CD14-positive monocyte (primary cell): ENCODE data around the gene ZNF423. TPM values are rescaled to one million over a fixed set of nuclear protein-coding genes. Genes with fewer than 3 reads are reported as not detected.

ENCODE experiments used
- DNase-seq, 3 donors: peaks; one replicate each; pipeline ENCODE4 v3.0.0-alpha.2; 2011 to 2022
- H2AFZ ChIP-seq: 2 replicates; pipeline ENCODE4 v1.6.0; 2012; ENCODE audit warnings: mild to moderate bottlenecking, low read depth, low read length, inconsistent platforms; ENCODE audit not compliant: insufficient read depth, poor library complexity, severe bottlenecking
- H3K27ac ChIP-seq, 2 donors: 1 replicate in 1 of 2; 2 replicates in 1 of 2; pipeline ENCODE4 v1.5.1; 2012 to 2013; ENCODE audit warnings: low read length in 2 of 2, control low read depth in 1 of 2, inconsistent platforms in 1 of 2, low read depth in 1 of 2, mild to moderate bottlenecking in 1 of 2
- H3K27me3 ChIP-seq, 2 donors: one replicate each; pipeline versions ENCODE4 v1.6.0 to v1.6.1; 2011 to 2013; ENCODE audit warnings: low read length in 2 of 2; ENCODE audit not compliant: control insufficient read depth in 2 of 2, insufficient read depth in 2 of 2
- H3K36me3 ChIP-seq, 2 donors: replicated peaks in 1 of 2; 1 replicate in 1 of 2; 2 replicates in 1 of 2; pipeline versions ENCODE4 v1.5.1 to v1.6.1; 2012 to 2013; ENCODE audit warnings: low read length in 2 of 2, control low read depth in 1 of 2, inconsistent platforms in 1 of 2, mild to moderate bottlenecking in 1 of 2; ENCODE audit not compliant: insufficient read depth in 2 of 2, control insufficient read depth in 1 of 2
- H3K4me1 ChIP-seq, 2 donors: 1 replicate in 1 of 2; 2 replicates in 1 of 2; pipeline versions ENCODE4 v1.5.1 to v1.6.1; 2012 to 2013; ENCODE audit warnings: low read length in 2 of 2, control low read depth in 1 of 2, inconsistent platforms in 1 of 2, mild to moderate bottlenecking in 1 of 2, moderate library complexity in 1 of 2; ENCODE audit not compliant: insufficient read depth in 2 of 2, control insufficient read depth in 1 of 2
- H3K4me2 ChIP-seq: replicated peaks from 2 replicates; pipeline ENCODE3; 2012; ENCODE audit warnings: low read length, moderate library complexity, mild to moderate bottlenecking; ENCODE audit not compliant: poor library complexity, severe bottlenecking; ENCODE audit errors: extremely low read depth
- H3K4me3 ChIP-seq, 3 experiments: fragments of 200-600 bp in 1 of 3; sonication (generic) in 1 of 3; replicated peaks in 1 of 3; 1 replicate in 2 of 3; 2 replicates in 1 of 3; pipeline ENCODE4 v1.5.1; 2011 to 2013; ENCODE audit warnings: low read length in 3 of 3, mild to moderate bottlenecking in 3 of 3, control low read depth in 2 of 3, low read depth in 2 of 3, inconsistent platforms in 1 of 3, moderate library complexity in 1 of 3
- H3K79me2 ChIP-seq: 2 replicates; pipeline ENCODE4 v1.6.0; 2012; ENCODE audit warnings: mild to moderate bottlenecking, control low read depth, inconsistent platforms, low read length, moderate library complexity; ENCODE audit not compliant: insufficient read depth
- H3K9ac ChIP-seq: 2 replicates; pipeline ENCODE4 v1.6.0; 2017; ENCODE audit warnings: low read length, mild to moderate bottlenecking; ENCODE audit not compliant: insufficient read depth, poor library complexity, severe bottlenecking
- H3K9me3 ChIP-seq, 2 donors: replicated peaks in 1 of 2; 1 replicate in 1 of 2; 2 replicates in 1 of 2; pipeline versions ENCODE4 v1.5.1 to v1.6.1; 2012 to 2013; ENCODE audit warnings: low read length in 2 of 2, control low read depth in 1 of 2; ENCODE audit not compliant: control insufficient read depth in 1 of 2, insufficient read depth in 1 of 2
- H4K20me1 ChIP-seq: 2 replicates; pipeline ENCODE4 v1.6.0; 2012; ENCODE audit warnings: mild to moderate bottlenecking, low read length, control low read depth, moderate library complexity; ENCODE audit not compliant: insufficient read depth
- H3K27ac Mint-ChIP-seq, 7 donors: one replicate each; pipeline ENCODE4 v1.8.0; 2020; ENCODE audit warnings: mild to moderate bottlenecking in 7 of 7, mixed read lengths in 7 of 7, moderate library complexity in 6 of 7, inconsistent platforms in 2 of 7
- H3K27me3 Mint-ChIP-seq, 3 donors: one replicate each; pipeline ENCODE4 v1.8.0; 2021 to 2022; ENCODE audit warnings: low read depth in 3 of 3, mild to moderate bottlenecking in 3 of 3, mixed read lengths in 3 of 3, moderate library complexity in 3 of 3, inconsistent platforms in 1 of 3
- H3K36me3 Mint-ChIP-seq, 2 donors: one replicate each; pipeline ENCODE4 v1.8.0; 2020; ENCODE audit warnings: mixed read lengths in 2 of 2, inconsistent platforms in 1 of 2, mild to moderate bottlenecking in 1 of 2
- H3K4me1 Mint-ChIP-seq: one replicate; pipeline ENCODE4 v1.8.0; 2020; ENCODE audit warnings: mild to moderate bottlenecking, mixed read lengths
- H3K4me3 Mint-ChIP-seq, 2 donors: one replicate each; pipeline ENCODE4 v1.8.0; 2020; ENCODE audit warnings: mild to moderate bottlenecking in 2 of 2, mixed read lengths in 2 of 2, moderate library complexity in 1 of 2
- H3K9me3 Mint-ChIP-seq, 7 donors: one replicate each; pipeline ENCODE4 v1.8.0; 2020 to 2022; ENCODE audit warnings: mixed read lengths in 7 of 7, mild to moderate bottlenecking in 6 of 7, moderate library complexity in 6 of 7, inconsistent platforms in 2 of 7
- CTCF ChIP-seq: fragments of 200-600 bp; IDR thresholded peaks from one replicate; pipeline ENCODE4 v1.8.0; 2022; ENCODE audit warnings: antibody characterized with exemption, mild to moderate bottlenecking
- WGBS: methylation state at CpG from one replicate; pipeline ENCODE4 v1.1.5; 2013; ENCODE audit warnings: missing lambda C conversion rate; ENCODE audit not compliant: insufficient coverage; 5-methylcytosine and 5-hydroxymethylcytosine counted together
- intact Hi-C, 2 donors: fragments of 100-400 bp; cut with micrococcal nuclease; formaldehyde crosslinking; loops; one replicate each; pipeline versions ENCODE4 v1.15.0 to v1.15.1; 2023
- polyA plus RNA-seq, 3 donors: library from polyadenylated mRNA; depleted of rRNA in 1 of 3; unstranded in 2 of 3; stranded (reverse) in 1 of 3; fragments of 300-500 nt in 2 of 3; fragments of >200 nt in 1 of 3; fragmentation: Illumina TruSeq in 2 of 3; gene quantifications; 1 replicate in 2 of 3; 2 replicates in 1 of 3; pipeline ENCODE4 v1.2.3, GENCODE V29; 2012 to 2021

Gene ZNF423
- polyA plus RNA-seq, 3 donors: not detected

- no peak for DNase-seq
- WGBS: 41% methylated on average over 9 of the region's 9 CpGs
- no peaks in the 10 kb centered on the region for H3K4me1 Mint-ChIP-seq
- Histone ChIP-seq H4K20me1 (no peaks in the 10 kb centered on the region), H3K27ac (no peak overlapping the region), H3K9me3 (no peaks in the 10 kb centered on the region), H3K4me2 (no peak overlapping the region), H2AFZ (no peak overlapping the region), H3K4me1 (no peaks in the 10 kb centered on the region), H3K27me3 (no peaks in the 10 kb centered on the region), H3K79me2 (no peaks in the 10 kb centered on the region), H3K9ac (no peak overlapping the region), H3K4me3 (no peak overlapping the region), H3K36me3 (no peaks in the 10 kb centered on the region)
- no peak for TF ChIP-seq CTCF
- H3K9me3 Mint-ChIP-seq: no peaks in the 10 kb centered on the region
- H3K4me3 Mint-ChIP-seq: no peak overlapping the region
- no peaks in the 10 kb centered on the region for H3K36me3 Mint-ChIP-seq
- intact Hi-C loops: no loop called here
- H3K27me3 Mint-ChIP-seq: peaks cover 0 to 4% (median under 1%) of the 10 kb centered on the region in 3 donors
- H3K27ac Mint-ChIP-seq: no peak overlapping the region
These were observed 45.1 kb downstream of the ZNF423 start for GRCh38 chr16:49810831-49811230.

GRCh38 chr16:49809561-49809960, 46.4 kb downstream of the ZNF423 start:
- no peaks in the 10 kb centered on the region for H3K9me3 Mint-ChIP-seq
- Histone ChIP-seq H3K4me2 (no peak overlapping the region), H3K4me3 (no peak overlapping the region), H3K36me3 (no peaks in the 10 kb centered on the region), H3K9ac (no peak overlapping the region), H3K79me2 (no peaks in the 10 kb centered on the region), H4K20me1 (no peaks in the 10 kb centered on the region), H3K9me3 (no peaks in the 10 kb centered on the region), H3K27ac (no peak overlapping the region), H3K4me1 (no peaks in the 10 kb centered on the region), H3K27me3 (no peaks in the 10 kb centered on the region), H2AFZ (no peak overlapping the region)
- H3K36me3 Mint-ChIP-seq: no peaks in the 10 kb centered on the region
- H3K4me1 Mint-ChIP-seq: no peaks in the 10 kb centered on the region
- no peak overlapping the region for H3K27ac Mint-ChIP-seq
- no peak overlapping the region for H3K4me3 Mint-ChIP-seq
- TF ChIP-seq CTCF: no peak
- DNase-seq: no peak
- WGBS: 96% methylated on average over 4 of the region's 8 CpGs
- intact Hi-C loops: no loop called here
- H3K27me3 Mint-ChIP-seq: peaks cover 0 to 7% (median 0%) of the 10 kb centered on the region in 3 donors
